Activated CD4-positive, alpha-beta T cell treated with anti-CD3 and anti-CD28 coated beads, Interleukin-10, Interleukin-2, amounts not matched to agents 100 ng/mL and 50 ng/mL, durations not matched to agents 16 hours and 8 hours (primary cell): ENCODE data around the gene ATP8A1.
A peak's percentile ranks its signal among the peaks of the same experiment; 100 is the strongest.

Experiments used
- DNase-seq: peaks from one replicate; pipeline ENCODE4 v3.0.0-alpha.2; 2020

Gene ATP8A1

GRCh38 chr4:42624551-42624950 is 32.4 kb downstream of the ATP8A1 start:
- DNase-seq: no peak

DNA sequence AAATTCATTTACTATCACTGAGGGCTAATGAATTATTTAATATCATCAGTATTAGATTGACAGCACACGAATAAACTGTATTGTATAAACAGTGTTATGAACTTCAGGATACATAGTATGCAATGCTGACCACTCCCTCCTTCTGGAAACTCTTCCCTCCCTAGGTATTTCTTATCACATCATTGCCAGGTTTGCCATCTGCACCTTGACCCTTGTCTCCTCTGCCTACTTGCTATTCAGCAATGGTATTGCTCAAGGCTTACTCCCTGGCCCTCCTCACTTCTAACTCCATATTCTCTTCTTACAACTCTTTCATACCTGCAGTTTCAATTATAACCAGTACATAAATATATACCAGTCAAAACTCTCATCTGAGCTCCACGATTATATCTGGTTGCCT is 38.9 kb downstream of the ATP8A1 start:
- no peak for DNase-seq

GRCh38 chr4:42617030-42617429 is 39.9 kb downstream of the ATP8A1 start:
- no peak for DNase-seq

- no peak for DNase-seq
These were observed 40.3 kb downstream of the ATP8A1 start for GRCh38 chr4:42616572-42616971.

GRCh38 chr4:42615131-42615763 is 41.7 kb downstream of the ATP8A1 start:
- DNase-seq: no peak

GRCh38 chr4:42612898-42613297 is 44.0 kb downstream of the ATP8A1 start:
- DNase-seq: no peak

GRCh38 chr4:42610941-42611340 is 46.0 kb downstream of the ATP8A1 start:
- no peak for DNase-seq

- DNase-seq: peak; percentile 13
These were observed 47.9 kb downstream of the ATP8A1 start for GRCh38 chr4:42609051-42609450.

DNA sequence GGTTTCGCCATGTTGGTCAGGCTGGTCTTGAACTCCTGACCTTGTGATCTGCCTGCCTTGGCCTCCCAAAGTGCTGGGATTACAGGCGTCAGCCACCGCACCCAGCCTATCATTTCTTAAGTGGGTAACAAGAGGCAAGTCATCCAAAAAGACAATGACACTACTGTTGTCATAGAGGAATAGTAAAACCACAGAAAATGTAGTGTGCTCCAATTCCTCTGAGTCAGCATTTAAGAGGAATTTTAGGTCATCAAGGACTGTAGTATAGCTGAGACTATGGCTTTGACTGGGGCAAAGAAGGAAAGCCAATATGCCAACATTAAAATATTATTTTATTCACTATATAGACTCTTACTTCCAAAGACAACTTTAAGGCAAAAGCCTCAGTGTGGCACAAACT is 48.4 kb downstream of the ATP8A1 start:
- peak; percentile 4 for DNase-seq

- no peak for DNase-seq
These were observed 49.7 kb downstream of the ATP8A1 start for GRCh38 chr4:42607011-42607726.

DNA sequence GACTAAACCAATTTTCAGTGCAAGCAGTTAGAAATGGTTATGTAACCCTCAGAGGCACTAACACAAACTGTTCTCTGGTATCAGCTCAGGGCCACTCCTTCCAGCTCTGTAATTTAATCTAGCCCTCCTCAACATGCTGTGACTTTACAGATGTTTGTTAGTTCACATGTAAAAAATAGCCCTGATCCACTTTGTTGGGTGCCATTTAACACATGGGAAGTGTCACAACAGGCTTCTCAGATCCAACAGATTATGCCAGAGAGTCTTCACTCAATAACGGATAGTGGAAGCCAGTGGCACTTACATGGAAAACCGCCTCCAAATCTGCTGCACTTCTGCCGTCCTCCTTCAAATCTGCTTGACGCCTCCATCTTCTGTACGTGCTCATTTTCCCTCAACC is 51.6 kb downstream of the ATP8A1 start:
- DNase-seq: no peak

DNA sequence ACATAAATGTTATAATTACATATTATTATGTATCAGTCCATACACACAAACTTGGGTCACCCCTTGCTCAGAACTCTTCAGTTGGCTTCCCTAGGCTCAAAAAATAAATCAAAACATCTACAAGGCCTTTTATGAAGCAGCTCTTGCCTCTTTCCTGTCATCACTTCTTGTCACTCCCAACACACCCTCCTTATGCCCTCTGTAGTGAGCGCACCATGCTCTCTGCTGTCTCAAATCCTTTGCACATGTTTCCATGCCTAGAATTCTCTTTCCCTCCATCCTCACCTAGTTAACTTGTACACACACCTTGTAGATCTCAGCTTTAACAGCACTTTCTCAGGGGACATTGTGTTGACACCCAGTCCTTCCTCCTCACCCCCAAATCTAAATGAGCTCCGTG is 53.0 kb downstream of the ATP8A1 start:
- DNase-seq: no peak

DNA sequence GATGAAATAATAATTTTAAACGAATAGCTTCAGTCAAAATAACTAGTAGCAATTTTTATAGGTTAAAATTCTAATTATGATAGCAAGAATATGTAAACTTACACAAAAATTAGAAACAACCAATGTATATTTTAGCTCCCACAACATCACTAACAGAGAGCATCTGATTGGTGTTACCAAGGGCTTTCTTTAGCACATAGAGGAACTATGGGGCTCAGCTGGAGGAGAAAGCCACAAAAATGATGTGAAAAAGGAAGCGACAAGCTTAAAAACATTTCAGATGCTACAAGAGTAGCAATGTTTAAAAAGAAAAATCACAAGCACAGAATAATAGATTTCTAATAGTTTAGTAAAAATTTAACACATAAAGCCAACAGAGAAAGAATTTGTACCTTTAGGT is 56.3 kb downstream of the ATP8A1 start:
- no peak for DNase-seq

DNA sequence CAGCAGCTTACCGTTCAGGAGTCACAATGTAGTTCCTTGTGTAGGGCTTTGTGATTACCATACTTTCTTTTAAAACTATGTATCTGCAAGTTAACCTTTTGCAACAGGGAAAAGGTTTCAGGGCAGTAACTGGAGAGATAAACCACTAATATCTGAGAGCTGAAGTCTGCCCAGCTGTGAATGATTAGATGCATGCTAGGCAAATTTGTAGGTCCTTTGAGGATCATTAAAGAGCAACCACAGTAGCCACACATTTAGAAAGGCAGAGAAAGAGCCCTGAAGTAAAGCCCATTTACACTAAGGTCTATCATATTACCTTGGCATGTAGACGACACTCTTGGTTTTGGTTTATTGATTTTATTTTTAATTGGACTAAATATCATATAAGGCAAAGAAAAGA is 60.0 kb downstream of the ATP8A1 start:
- DNase-seq: no peak

DNA sequence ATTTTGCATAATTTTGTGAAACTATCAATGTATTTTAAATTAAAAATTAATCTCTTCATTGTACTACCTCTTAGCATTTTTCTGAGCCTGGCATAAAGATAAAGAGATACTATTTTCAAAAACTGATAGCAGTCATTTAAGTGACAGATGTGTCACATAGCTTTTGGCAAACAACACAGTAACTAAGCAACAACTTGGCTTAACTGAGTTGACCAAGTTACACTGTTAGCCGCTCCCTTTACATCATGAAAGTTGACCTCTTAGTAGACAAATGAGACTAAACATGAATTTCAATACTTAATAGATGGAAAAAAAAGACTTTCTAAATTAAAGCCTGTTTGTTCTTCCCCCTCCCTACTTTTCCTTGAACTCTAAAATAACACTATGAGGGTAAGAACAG is 62.0 kb downstream of the ATP8A1 start:
- DNase-seq: no peak

DNA sequence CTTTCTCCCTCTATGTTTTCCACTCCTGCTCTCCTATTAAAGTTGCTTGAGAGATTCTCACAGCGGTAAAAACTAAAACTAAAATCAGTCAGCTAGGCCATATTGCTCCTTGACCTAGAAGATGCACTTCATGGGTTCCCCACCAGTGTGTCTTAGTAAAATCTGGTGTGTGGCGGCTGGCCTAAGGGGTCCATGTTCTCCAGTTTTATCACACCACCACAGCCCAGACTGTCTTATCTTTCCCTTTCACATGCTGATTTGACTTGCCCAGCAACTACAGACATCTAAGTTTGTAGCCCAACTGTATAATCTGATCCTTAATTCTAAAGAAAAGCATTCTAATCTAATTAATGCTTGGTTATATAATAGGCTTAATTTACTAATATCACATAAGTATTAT is 68.0 kb downstream of the ATP8A1 start:
- DNase-seq: no peak

- DNase-seq: no peak
These were observed 70.1 kb downstream of the ATP8A1 start for GRCh38 chr4:42586775-42587174.

DNA sequence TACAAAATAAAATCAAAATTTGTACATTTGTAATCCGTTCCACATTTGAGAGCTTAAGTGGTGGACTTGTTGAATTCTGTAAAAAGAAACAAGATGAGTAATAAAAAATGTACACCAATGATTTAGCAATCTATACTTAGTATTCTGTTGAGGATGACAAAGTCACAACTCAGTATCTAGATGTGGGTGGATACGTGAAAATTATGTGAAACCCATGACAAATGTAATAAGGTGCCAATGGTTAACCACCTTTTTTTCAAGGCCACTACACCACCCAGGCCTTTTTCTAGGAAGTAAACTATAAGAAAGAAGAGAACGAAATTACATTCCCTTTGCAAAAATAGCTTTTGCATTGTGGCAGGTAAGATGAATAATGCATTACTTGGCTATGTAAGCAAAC is 77.0 kb downstream of the ATP8A1 start:
- DNase-seq: peak; percentile 28

DNA sequence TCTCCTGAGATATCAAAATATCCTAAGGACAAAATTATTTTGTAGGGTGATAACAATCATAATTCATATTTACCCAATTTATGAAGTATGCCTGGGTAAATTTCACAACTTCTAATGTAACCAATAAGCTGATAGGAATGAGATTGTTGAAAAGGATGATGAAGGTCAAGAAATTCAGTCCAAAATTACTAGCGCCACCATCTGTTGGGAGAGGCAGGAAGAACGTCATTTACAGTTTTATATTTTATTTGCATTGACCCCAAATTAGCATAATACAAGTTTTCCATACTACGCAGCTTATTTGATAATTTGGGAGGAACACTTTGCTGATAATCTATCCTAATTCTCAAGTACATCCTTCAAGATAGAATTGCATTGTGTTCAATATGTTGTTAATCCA is 78.7 kb downstream of the ATP8A1 start:
- DNase-seq: no peak

GRCh38 chr4:42574870-42575430 is 82.0 kb downstream of the ATP8A1 start:
- no peak for DNase-seq

- no peak for DNase-seq
These were observed 83.7 kb downstream of the ATP8A1 start for GRCh38 chr4:42573249-42573648.

DNA sequence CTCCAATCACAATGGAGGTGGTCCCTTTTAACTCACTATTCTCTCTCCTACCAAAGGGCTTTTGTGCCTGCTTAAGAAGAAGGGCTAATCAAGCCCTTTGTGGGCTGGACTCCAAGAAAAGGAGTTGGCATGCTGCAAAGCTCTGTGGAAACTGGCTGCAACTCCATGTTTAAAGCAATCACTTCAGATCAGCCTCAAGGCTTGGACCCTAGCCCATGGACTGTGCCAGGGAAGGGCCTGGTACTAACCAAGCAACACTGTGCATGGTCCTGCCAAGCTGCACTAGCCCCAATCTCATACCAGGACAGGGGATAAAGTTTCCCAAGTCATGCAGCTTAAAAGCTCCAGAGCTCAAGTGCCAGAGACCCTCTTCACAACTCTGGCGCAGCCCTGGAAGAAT is 86.7 kb downstream of the ATP8A1 start:
- DNase-seq: no peak

GRCh38 chr4:42568610-42569207 is 88.2 kb downstream of the ATP8A1 start:
- DNase-seq: peak; percentile 70

GRCh38 chr4:42566835-42567234 is 90.1 kb downstream of the ATP8A1 start:
- no peak for DNase-seq
